Measurements from ENCODE around the gene EGLN3.

Gene EGLN3

DNA sequence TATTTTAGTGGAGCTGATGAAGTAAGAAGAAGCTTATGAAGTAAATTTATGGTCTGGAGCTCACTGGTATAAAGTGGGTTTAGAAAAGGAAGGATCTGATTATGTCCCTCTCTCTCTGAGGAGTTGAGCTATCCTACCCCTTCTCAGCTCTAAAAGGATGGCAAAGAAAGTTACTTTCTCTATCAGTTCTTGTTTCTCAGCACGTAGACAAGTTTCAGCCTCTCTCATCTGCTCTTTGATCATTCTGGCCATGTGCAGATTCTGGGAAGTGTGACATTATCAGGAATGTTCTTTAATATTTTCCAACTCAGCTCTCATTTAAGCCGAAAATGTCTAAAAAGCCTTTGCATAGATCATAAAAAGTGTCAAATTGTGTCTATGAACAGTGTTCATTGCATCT lies 5.8 kb upstream of the EGLN3 start:
- TF ChIP-seq EZH2phosphoT487 (IDR thresholded peaks at IDR 0.05; ENCODE audit: borderline replicate concordance, low read length) = no peak
- TF ChIP-seq, protein P1, sequence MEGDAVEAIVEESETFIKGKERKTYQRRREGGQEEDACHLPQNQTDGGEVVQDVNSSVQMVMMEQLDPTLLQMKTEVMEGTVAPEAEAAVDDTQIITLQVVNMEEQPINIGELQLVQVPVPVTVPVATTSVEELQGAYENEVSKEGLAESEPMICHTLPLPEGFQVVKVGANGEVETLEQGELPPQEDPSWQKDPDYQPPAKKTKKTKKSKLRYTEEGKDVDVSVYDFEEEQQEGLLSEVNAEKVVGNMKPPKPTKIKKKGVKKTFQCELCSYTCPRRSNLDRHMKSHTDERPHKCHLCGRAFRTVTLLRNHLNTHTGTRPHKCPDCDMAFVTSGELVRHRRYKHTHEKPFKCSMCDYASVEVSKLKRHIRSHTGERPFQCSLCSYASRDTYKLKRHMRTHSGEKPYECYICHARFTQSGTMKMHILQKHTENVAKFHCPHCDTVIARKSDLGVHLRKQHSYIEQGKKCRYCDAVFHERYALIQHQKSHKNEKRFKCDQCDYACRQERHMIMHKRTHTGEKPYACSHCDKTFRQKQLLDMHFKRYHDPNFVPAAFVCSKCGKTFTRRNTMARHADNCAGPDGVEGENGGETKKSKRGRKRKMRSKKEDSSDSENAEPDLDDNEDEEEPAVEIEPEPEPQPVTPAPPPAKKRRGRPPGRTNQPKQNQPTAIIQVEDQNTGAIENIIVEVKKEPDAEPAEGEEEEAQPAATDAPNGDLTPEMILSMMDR (IDR thresholded peaks at IDR 0.05; ENCODE audit: low read depth, low read length, poor library complexity, severe bottlenecking) = no peak
- no peak overlapping the region for H3K27ac ChIP-seq (ENCODE audit: low read depth, low read length)
- H4K20me1 ChIP-seq (ENCODE audit: control insufficient read depth, insufficient read depth, low read depth, low read length) = no peaks in the 10 kb centered on the region
- H3K4me3 ChIP-seq (ENCODE audit: low read length) = no peak overlapping the region
- H3K36me3 ChIP-seq (ENCODE audit: control insufficient read depth, low read length) = no peaks in the 10 kb centered on the region
- H3F3A ChIP-seq (ENCODE audit: control insufficient read depth, insufficient read depth) = no peaks in the 10 kb centered on the region
- H3K9me3 ChIP-seq (ENCODE audit: control insufficient read depth, insufficient read depth, low read length) = no peaks in the 10 kb centered on the region
- no peaks in the 10 kb centered on the region for H3K27me3 ChIP-seq (ENCODE audit: control insufficient read depth, low read length)
- H3K4me1 ChIP-seq (ENCODE audit: control insufficient read depth, low read length) = no peaks in the 10 kb centered on the region
- no peaks in the 10 kb centered on the region for H3K9me2 ChIP-seq (replicated peaks; ENCODE audit: control insufficient read depth, low read length)
- H3K79me2 ChIP-seq (ENCODE audit: control insufficient read depth, low read length) = no peaks in the 10 kb centered on the region
- no peak overlapping the region for H3K4me2 ChIP-seq (ENCODE audit: low read length)

- no peaks in the 10 kb centered on the region for H3K9me2 ChIP-seq (replicated peaks; ENCODE audit: control insufficient read depth, low read length)
- no peak for TF ChIP-seq EZH2phosphoT487 (IDR thresholded peaks at IDR 0.05; ENCODE audit: borderline replicate concordance, low read length)
- TF ChIP-seq, protein P1 (IDR thresholded peaks at IDR 0.05; ENCODE audit: low read depth, low read length, poor library complexity, severe bottlenecking) = no peak
- no peaks in the 10 kb centered on the region for H3K4me1 ChIP-seq (ENCODE audit: control insufficient read depth, low read length)
- H4K20me1 ChIP-seq (ENCODE audit: control insufficient read depth, insufficient read depth, low read depth, low read length) = no peaks in the 10 kb centered on the region
- H3K4me3 ChIP-seq (ENCODE audit: low read length) = no peak overlapping the region
- no peaks in the 10 kb centered on the region for H3K79me2 ChIP-seq (ENCODE audit: control insufficient read depth, low read length)
- no peak overlapping the region for H3K4me2 ChIP-seq (ENCODE audit: low read length)
- peaks cover 9% of the 10 kb centered on the region; the same call in 1 of the 2 replicates for H3K9me3 ChIP-seq (ENCODE audit: control insufficient read depth, insufficient read depth, low read length)
- no peak overlapping the region for H3K27ac ChIP-seq (ENCODE audit: low read depth, low read length)
- H3K36me3 ChIP-seq (ENCODE audit: control insufficient read depth, low read length) = no peaks in the 10 kb centered on the region
- no peaks in the 10 kb centered on the region for H3F3A ChIP-seq (ENCODE audit: control insufficient read depth, insufficient read depth)
- H3K27me3 ChIP-seq (ENCODE audit: control insufficient read depth, low read length) = no peaks in the 10 kb centered on the region
These were observed 3.2 kb upstream of the EGLN3 start for GRCh38 chr14:33954016-33954598.

DNA sequence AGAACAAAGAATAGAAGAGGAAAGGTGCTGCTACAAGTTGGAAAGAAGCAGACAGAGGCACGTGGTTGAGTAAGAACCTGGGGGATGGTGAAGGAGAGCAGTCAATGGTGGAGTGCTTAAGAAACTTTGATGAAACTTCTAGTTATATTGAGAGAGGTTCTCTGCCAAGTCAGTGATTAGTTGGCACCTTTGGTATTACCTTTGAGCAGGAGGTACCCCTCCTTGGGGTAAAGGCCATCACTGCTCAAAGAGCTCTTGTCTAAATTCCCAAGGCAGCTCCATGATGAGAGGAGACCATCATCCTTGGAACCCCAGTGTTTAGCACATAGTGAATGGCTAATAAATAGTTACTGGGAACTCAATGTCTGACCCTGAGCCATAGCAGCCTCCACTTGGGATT lies 1.7 kb upstream of the EGLN3 start:
- Histone ChIP-seq H3K27ac (ENCODE audit: low read depth, low read length) (no peak overlapping the region), H4K20me1 (ENCODE audit: control insufficient read depth, insufficient read depth, low read depth, low read length) (no peaks in the 10 kb centered on the region), H3K9me3 (ENCODE audit: control insufficient read depth, insufficient read depth, low read length) (peaks cover 9% of the 10 kb centered on the region; the same call in 1 of the 2 replicates), H3K4me2 (ENCODE audit: low read length) (no peak overlapping the region), H3K79me2 (ENCODE audit: control insufficient read depth, low read length) (no peaks in the 10 kb centered on the region), H3K36me3 (ENCODE audit: control insufficient read depth, low read length) (no peaks in the 10 kb centered on the region), H3F3A (ENCODE audit: control insufficient read depth, insufficient read depth) (no peaks in the 10 kb centered on the region), H3K9me2 (replicated peaks; ENCODE audit: control insufficient read depth, low read length) (no peaks in the 10 kb centered on the region), H3K4me3 (ENCODE audit: low read length) (no peak overlapping the region), H3K4me1 (ENCODE audit: control insufficient read depth, low read length) (no peaks in the 10 kb centered on the region), H3K27me3 (ENCODE audit: control insufficient read depth, low read length) (no peaks in the 10 kb centered on the region)
- no peak for TF ChIP-seq EZH2phosphoT487 (IDR thresholded peaks at IDR 0.05; ENCODE audit: borderline replicate concordance, low read length)
- TF ChIP-seq, protein P1 (IDR thresholded peaks at IDR 0.05; ENCODE audit: low read depth, low read length, poor library complexity, severe bottlenecking) = no peak

All from DOHH2 (cell line).